T-helper 2 cell (primary cell): ENCODE measurements around the gene DDX19B.
A peak's percentile ranks its signal among the peaks of the same experiment; 100 is the strongest.
"Not testable (repeated sequence)": the region's sequence is repeated elsewhere in the genome, so short reads cannot be mapped to it uniquely, and the experiment has no call there.

Experiments used
- DNase-seq, 5 experiments: peaks; one replicate each; pipeline versions ENCODE4 v3.0.0 to v3.0.0-alpha.2; 2012 to 2022

Gene DDX19B

DNA sequence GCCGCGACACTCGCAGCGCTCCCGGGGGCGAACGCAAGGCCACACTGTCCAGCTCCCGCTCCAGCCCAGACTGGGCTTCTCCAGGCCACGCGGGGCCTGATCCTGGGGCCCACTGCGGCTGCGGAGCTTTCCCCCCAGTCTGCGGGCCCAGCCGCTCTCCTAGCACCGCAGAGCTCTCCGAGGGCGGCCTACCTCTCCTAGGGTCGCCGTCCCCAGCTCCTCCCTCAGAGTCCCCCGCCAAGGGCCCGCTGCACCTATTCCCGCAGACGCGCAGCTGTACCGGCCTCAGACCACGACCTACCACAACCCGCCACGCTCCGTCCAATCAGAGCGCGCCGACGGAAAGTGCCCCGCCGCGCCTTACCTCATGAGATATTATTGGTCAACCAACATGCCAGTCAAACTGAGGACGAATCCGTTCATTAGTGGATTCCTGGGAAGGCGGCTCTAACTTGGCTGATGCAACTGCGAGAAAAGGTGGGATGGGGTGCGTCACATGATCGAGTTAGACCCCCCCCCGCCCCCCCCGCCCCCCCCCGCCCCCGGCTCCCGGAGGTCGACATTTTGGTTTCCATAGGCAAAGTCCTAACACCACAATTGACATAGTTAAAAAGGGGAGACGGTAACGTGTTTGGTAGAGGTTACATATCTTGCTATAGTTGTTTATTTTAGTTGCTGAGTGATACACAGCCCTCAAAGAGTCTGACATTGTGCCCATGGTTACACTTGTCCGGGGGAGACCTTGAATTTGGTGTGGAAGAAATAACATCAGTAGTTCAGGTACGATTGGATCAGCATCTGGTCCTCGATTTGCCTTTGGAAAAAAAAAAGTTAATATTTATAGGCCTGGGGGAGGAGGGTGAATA is 9.5 kb upstream of the DDX19B start, which contains the start of gene AARS1:
TSS of gene AARS1 (minus strand) at position 278 of the 866 bp plus-strand sequence. CDS start 6,743 bp downstream, outside the sequence.
- DNase-seq: peak; percentile 86 to 100 (median 93)

DNA sequence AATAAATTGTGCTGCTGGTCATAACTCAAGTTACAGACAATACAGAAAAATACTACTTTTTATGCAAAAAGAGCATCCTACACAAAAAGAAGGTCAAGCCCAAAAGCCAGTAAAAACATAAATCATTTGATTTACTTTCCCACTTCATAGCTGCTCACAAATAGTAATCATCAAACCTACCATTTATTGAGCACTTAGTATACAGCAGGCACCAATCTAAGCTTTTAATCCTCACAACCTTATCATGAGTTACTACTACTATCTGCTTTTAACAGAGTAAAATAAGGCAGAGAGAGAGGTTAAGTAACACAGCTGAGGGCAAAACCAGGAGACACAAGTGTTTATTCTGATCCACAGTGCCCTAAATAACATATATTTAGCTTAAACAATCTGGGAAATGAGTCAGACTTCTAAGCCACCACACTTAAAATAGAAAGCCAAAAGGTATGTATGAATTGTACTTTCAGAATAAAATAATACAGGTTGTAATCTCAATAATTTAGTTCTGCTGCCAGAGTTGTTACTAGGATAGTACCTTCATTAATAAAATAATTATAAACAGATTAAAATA is 8.0 kb upstream of the DDX19B start:
- no peak for DNase-seq

DNA sequence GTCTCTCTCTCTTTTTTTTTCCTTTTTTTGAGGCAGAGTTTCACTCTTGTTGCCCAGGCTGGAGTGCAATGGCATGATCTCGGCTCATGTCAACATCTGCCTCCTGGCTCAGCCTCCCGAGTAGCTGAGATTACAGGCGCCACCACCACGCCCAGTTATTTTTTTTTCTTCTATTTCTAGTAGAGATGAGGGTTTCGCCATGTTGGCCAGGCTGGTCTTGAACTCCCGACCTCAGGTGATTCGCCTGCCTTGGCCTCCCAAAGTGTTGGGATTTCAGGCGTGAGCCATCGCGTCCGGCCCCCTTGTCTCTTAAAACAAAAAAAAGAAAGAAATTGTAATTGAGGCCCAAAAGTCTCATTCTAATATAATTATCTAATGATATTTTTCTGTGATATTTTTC is 6.8 kb upstream of the DDX19B start:
- DNase-seq: not testable (repeated sequence)

DNA sequence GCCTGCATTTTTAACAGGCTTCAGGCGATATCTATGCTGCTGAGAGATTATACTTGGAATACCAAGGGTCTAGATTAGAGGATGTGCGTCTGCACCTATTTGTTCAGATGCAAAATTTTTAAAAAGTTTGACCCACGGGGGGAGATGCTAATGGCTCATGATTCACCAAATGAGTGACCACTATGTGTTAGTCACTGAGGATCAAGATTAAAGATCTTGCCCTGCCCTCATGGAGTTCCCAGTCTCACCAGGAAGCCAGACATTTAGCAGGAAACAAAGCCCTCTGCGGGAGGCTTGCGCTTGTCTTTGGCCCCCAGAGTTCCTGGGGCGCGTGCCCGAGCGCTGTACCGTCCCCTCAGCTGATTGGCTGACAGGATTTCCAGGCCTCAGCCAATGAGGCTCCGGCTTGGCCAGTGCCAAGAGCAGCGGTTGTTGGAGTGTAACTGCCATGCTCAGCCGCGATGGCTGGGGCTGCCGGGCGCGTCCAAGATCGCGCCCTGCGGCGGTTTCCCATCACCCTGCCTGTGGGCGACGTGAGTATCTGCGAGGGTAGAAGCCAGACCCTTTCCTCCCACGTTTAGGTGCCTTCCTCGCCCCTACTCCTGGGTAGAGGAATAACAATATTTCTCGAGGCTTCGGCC is 4.5 kb upstream of the DDX19B start:
- DNase-seq: no peak

DNA sequence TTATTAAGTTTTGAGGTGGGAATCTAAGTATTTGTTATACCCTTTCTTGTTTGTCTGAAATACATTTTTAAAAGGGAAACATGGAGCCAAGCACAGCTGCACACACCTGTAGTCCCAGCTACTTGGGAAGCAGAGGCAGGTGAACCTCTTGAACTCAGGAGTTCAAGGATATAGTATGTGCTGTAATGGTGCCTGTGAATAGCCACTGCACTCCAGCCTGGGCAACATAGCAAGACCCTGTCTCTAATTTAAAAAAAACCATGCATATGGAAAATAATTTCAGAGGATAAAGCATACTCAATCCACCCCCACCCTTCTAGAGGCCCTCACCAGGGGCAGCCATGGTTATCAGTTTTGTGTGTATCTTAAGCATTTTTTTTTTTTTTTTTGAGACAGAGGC is 3.4 kb upstream of the DDX19B start:
- DNase-seq: no peak

DNA sequence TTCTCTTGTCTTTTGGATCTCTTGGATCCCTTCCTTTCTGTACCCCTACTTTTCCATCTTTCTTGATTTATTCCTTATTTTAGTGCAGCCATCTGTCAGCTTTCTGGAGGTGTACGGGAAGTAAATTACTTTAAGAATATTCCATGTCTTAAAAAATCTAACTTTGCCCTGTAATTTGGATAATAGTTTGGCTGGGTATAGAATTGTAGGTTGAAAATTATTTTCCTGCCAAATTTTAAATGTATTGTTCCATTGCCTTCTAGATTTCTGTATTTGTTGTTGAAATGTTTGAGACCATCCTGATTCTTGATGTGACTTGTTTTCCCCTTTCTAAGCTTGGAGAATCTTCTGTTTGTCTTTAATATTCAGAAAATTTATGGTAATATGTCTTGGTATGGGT is 2.1 kb downstream of the DDX19B start:
- DNase-seq: no peak

DNA sequence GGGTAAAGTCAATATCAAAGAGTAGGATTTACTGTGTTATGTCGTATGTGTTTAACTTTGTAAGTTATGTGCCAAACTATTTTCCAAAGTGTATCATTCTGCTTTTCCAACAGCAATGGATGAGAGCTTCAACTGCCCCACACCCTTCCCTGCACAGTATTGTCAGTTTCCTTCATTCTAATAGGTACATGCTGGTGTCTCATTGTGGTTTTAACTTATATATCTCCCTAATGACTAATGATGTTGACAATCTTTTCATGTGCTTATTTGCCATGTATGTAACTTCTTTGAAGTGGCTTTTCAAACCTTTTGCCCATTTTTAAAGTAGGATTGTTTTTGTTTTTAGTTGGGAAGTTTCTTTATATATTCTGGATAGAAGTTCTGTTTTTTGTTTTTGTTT is 3.8 kb downstream of the DDX19B start:
- DNase-seq: no peak

DNA sequence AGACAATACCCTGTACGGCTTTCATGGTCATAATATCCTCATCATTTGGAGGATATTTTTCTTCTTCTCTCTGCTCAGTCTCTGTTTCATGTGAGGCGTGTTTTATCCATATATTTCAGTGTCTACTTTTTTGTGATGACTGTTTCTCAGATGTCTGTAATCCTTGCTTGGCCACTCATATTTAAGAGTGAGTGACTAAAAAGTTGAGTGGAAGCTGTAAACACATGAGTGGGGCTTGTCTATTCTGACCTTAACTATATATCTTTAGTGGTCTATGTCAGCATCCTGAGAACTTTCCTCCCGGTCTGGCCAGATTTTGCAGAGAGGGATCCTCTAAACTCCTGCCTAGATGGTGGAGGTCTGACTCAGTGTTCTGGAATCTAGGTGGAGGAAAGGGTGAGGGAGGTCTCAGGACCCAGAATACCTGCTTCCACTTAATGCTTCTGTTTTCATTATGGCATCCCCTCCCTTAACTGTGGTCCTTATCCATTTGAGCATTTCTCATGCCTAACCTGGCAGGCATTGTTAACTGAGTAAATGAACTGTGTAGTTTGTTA is 6.0 kb downstream of the DDX19B start:
- DNase-seq: no peak

DNA sequence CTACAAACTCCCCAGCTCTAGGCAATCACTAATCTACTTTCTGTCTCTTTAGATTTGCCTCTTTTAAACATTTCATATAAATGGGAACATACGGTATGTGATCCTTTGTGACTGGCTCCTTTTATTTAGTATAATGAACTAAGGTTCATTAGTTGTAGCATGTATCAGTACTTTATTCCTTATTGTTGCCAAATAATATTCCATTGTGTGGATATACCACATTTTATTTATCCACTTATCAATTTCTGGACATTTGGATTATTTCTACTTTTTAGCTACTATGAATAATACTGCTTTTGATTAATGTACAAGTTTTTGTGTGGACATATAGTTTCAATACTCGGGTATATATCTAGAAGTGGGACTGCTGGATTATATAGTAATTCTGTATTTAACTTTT is 7.9 kb downstream of the DDX19B start:
- no peak for DNase-seq

DNA sequence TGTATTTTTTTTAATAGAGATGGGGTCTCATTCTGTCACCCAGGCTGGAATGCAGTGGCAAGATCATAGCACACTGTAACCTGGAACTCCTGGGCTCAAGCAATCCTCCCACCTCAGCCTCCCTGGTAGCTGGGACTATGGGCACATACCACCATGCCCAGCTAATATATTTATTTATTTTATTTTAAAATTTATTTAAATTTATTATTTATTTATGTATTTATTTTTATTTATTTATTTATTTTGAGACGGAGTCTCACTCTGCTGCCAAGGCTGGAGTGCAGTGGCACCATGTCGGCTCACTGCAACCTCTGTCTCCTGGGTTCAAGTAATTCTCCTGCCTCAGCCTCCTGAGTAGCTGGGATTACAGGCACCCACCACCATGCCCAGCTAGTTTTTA is 8.7 kb downstream of the DDX19B start:
- not testable (repeated sequence) for DNase-seq

DNA sequence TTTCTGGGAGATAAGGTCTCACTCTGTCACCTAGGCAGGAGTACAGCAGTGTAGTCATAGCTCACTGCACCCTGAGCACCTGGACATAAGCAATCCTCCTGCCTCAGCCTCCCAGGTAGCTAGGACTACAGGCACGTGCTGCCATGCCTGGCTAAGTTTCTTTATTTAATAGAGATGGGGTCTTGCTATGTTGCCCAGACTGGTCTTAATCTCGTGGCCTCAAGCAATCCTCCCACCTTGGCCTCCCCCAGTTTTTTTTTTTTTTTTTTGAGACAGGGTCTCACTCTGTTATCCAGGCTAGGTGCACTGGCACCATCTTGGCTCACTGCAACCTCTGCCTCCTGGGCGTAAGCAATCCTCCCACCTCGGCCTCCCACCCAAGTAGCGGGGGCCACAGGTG is 21.1 kb downstream of the DDX19B start:
- DNase-seq: no peak

DNA sequence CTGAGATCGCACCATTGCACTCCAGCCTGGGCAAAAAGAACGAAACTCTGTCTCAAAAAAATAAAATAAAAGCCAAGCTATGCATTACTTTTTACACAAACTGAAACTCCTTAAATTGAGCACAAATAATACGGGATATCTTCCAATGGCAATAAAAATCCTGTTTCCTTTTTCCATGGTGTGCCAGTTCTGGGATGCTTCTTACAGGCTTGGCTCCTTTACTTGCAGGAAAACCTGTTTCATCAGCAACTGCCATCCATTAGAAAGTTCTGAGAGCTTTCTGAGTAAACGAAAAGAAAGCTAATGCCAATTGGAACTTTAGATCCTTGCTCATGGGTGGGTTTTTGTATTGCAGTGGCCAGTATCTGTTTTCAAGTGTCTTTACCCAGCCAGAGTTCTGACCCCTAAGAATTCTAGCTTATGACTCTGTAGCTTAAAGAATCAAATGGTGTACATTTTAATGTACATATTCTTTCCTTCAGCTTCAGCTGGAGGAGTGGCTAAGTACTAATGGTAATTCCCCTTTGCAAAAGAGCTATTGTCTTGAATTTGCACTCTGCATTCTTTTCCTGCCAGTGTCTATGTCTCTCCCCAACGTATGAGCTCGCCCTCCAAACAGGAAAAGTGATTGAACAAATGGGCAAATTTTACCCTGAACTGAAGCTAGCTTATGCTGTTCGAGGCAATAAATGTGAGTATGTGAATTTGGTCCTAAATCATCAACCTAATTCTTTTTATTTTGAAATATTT is 26.2 kb downstream of the DDX19B start:
- DNase-seq: no peak

DNA sequence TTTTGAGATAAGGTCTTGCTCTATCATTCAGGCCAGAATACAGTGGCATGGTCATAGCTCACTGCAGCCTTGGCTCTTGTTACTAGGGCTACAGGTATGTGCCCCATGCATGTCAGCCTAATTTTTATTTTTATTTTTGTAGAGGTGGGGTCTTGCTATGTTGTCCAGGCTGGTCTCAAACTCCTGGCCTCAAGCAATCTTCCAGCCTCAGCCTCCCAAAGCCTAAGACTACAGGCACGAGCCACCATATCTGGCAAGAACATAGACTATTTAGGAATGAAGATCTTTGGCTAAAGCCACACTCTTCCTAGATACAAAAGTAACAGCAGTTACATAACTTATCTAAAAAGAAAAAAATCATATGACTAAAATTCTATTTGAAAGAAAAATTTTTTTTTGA is 32.1 kb downstream of the DDX19B start:
- DNase-seq: no peak

DNA sequence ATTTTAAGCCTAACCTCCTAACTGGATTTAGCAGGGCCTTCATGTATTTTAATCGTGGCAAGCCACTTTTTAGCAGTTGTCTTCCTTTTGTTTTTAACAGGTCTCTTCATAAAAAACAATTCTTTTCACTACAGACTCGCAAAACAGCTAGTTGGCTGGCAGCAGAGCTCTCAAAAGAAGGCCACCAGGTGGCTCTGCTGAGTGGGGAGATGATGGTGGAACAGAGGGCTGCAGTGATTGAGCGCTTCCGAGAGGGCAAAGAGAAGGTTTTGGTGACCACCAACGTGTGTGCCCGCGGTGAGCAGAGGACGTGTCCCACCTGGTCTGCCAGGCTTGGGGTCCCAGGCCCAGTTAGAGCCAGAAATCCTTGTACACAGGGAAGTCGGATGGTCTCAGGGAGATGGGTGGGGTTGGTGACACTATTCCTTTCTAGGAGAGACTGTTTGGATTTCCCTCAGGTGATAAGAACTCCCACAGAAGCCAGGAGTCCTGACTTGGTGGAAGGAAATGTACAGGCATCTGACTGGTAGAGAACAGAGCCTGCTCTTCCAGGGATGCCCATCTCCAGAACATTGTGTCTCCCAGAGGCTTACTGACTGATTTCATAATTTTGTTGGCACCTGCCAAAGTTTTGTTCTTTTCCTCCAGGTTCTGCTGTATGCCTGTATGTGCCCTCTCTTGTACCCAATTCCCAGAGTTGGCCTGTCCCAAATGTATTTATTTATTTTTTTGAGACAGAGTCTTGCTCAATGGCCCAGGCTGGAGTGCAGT is 32.8 kb downstream of the DDX19B start:
- DNase-seq: peak in 1 of 5 experiments; percentile 10

DNA sequence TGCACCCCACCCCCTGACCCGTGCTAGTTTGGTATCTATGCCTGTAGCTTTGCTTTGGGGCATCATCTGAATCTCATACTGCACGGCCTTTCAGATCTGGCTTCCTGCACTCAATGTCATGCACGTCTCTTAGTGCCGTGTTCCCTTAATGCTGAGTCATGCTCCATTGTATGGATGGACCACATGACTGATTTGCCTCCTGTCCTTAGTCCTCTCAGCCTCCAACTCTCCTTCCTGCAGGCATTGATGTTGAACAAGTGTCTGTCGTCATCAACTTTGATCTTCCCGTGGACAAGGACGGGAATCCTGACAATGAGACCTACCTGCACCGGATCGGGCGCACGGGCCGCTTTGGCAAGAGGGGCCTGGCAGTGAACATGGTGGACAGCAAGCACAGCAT is 33.7 kb downstream of the DDX19B start:
- not testable (repeated sequence) for DNase-seq

DNA sequence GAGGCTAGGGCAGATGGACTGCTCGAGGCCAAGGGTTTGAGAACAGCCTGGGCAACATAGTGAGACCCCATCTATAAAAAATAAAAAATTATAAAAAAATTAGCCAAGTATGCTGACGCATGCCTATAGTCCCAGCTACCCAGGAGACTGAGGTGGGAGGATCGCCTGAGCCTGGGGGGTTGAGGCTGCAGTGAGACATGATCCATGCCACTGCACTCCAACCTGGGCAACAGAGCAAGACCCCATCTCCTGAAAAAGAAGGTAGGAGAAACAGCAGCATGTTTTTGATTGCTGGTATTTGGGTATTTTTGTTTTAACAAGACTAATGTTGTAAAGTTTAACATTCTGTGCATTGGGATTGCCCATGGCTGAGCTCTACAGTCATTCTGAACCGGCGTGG is 38.8 kb downstream of the DDX19B start:
- DNase-seq: no peak

DNA sequence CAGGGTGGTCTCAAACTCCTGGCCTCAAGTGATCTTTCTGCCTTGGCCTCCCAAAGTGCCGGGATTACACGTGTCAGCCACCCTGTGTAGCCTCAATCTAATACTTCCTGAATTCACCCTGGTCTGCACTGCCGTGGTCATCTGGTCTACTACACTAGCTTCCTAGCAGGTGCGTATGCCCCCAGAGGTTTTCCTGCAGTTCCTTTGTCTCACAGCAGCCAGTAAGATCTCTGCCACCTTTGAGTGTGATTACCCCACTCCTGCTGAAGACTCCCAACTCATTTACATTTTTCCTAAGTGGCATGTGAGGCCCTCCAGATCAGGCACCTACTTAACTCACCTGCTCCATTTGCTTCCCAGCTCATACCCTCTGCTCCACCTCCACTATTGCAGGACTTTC is 42.6 kb downstream of the DDX19B start:
- no peak for DNase-seq

DNA sequence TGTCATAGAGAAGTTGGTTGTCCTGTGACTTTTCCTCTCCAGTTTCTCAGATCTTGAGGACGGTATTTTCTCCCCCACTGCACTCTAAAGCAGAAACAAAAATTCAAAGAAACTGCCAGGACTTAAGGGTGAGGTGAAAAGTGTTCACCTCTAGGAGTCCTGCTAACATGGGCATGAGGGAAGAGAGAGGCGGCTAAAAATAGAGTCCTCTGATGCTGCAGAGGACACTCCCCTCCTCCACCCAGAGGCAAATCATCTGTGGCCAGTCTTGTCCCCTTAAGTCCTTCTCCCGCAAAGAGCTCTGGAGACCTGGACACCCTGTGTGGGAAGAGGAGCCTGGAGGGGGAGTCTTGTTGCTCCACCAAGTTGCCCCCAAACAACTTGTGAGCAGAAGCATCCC is 43.0 kb downstream of the DDX19B start:
- no peak for DNase-seq

DNA sequence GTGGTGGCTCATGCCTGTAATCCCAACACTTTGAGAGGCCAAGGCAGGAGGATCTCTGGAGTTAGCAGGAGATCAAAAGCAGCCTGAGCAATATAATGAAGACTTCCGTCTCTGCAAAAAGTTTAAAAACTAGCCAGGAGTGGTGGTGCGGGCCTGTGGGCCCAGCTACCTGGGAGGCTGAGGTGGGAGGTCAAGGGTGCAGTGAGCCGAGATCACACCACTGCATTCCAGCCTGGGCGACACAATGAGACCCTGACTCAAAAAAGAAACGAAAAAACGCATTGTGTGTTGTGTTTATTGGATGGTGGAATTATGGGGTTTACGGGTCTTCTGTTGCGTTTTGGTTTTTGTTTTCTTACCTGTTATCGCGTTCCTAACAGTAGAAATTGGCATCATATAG is 46.9 kb downstream of the DDX19B start:
- DNase-seq: no peak

DNA sequence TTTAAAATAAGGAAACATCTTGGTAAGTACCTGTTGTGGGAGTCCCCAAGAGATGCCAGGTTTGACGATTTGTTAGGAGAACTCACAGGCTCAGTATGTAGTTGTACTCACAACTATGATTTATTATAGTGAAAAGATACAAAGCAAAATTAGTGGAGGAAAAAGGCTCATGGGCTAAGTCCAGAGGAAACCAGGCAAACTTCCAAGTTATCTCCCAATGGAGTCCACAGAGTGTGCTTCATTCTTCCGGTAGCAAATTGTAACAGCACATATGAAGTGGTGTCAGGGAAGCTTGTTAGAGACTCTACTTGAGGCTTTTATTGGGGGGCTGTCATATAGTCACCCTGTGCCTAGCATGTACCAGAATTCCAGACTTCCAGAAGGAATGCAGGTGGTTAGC is 50.0 kb downstream of the DDX19B start:
- no peak for DNase-seq

DNA sequence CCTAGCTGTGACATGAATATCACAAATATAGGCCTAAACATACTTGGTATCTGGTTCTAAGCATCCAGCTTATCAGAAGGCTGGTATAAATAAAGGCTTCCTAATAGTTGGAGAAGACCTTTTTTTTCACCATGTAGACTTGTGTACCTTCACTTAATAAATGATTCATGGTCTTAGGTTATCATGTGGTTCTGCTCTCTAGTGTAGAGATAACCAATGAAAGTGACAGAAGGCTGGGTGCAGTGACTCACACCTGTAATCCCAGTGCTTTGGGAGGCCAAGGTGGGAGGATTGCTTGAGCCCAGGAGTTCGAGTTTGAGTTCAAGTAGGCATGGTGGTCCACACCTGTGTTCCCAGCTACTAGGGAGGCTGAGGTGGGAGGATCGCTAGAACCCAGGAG is 50.8 kb downstream of the DDX19B start:
- no peak for DNase-seq

DNA sequence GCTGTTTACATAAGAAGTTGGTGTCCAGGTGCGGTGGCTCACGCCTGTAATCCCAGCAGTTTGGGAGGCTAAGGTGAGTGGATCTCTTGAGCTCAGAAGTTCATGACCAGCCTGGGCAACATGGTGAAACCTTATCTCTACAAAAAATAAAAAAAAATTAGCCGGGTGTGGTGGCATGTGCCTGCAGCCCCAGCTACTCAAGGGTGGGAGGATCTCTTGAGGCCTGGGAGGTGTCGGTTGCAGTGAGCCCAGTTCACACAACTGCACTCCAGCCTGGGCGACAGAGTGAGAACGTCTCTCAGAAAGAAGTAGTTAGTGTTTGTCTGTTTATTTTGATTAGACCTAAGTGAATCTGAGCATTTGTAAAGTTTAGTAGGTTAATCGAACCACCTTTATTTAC is 60.6 kb downstream of the DDX19B start:
- no peak for DNase-seq
